HG03457 (cell line): ENCODE data around the gene TTC5.
A peak's percentile ranks its signal among the peaks of the same experiment; 100 is the strongest.
"Not testable (repeated sequence)": the region's sequence is repeated elsewhere in the genome, so short reads cannot be mapped to it uniquely, and the experiment has no call there.

ENCODE experiments used
- ATAC-seq: cut with Tn5 transposase; IDR thresholded peaks from one replicate; pipeline ENCODE4 v1.9.1; 2021; ENCODE audit warnings: moderate number of reproducible peaks; ENCODE audit not compliant: unreplicated experiment

Gene TTC5

GRCh38 chr14:20306079-20306423, 300 bp upstream of the TTC5 start:
- no peak for ATAC-seq

- ATAC-seq = no peak
These were observed 3.6 kb downstream of the TTC5 start for GRCh38 chr14:20302042-20302755.

DNA sequence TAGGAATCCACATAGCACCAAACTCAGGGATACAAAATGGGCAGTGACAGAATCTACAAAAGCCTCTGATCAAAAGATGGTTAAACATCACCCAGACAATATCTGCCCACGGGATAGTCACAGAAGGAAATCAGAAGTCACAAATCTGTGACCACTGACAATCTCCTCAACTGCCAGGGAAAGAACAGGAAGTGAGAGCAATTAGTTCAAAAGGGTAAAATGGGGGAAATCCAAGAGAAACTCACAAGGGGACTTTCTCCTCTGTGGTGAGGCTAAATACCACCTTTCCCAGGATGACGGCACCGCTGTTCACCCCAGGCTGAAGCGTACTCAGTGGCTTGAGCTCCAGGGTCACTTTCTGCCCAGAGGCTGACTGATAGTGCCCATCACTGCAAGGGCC, 10.7 kb downstream of the TTC5 start:
- peak; percentile 86 for ATAC-seq

- no peak for ATAC-seq
These were observed 11.1 kb downstream of the TTC5 start for GRCh38 chr14:20294636-20295035.

- ATAC-seq = not testable (repeated sequence)
These were observed 23.8 kb downstream of the TTC5 start for GRCh38 chr14:20281998-20282397.

- ATAC-seq = not testable (repeated sequence)
These were observed 25.5 kb downstream of the TTC5 start for GRCh38 chr14:20280265-20280664.

- ATAC-seq = no peak
These were observed 27.3 kb downstream of the TTC5 start for GRCh38 chr14:20278414-20278813.

GRCh38 chr14:20277409-20277808, 28.3 kb downstream of the TTC5 start:
- ATAC-seq = no peak

- ATAC-seq = no peak
These were observed 31.7 kb downstream of the TTC5 start for GRCh38 chr14:20274062-20274461.

DNA sequence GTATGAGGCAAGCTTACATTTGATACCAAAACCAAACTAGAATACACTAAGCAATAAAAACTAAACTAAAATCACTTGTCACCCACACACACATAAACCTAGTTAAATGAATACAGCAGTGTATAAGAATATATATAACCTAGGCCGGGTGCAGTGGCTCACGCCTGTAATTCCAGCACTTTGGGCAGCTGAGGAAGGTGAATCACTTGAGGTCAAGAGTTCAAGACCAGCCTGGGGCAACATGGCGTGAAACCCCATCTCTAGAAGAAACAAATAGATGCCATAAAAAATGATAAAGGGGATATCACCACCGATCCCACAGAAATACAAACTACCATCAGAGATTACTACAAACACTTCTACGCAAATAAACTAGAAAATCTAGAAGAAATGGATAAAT, 41.4 kb downstream of the TTC5 start:
- not testable (repeated sequence) for ATAC-seq

DNA sequence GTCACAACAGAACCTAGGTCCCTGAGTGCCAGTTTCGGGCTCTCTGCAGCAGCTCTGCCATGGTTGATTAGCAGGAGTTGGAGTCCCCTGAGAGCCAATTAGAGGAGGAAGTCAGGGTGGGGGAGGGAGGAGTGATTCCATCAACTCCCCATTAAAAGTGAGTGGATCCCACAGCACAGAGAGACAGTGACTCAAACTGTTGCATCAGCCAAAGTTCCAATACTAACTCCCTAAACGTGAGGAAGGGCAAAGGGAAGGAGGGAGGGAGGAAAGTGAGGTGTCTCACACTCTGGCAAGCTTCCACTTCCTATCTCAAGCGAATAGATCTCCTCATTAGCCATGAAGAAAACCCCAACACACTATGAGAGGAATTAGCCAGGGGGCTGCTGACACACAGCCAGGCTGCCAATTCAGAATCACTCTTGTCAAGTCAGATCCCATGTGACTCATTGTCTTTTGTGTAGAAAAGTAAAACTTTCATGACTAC, 43.1 kb downstream of the TTC5 start:
- ATAC-seq = no peak

DNA sequence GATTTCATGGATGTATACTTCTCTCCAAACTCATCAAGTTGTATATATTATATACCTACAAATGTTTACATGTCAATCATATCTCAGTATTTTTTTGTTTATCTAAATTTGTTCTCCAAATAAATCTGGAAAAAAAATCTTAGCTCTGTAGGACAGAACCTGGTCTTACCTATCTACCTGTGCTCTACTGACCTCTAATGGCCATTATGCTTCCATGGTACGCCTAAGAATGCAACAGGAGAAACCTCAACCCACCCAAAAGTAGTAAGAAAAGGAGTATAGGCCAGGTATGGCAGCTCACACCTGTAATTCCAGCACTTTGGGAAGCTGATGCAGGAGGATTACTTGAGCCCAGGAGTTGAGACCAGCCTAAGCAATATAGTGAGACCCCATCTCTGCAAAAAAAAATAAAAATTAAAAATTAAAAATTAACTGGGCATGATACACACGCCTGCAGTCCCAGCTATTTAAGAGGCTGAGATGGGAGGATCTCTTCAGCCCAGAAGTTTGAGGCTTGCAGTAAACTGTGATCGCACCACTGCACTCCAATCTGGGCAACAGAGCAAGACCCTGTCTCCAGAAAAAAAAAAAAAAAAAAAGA, 58.0 kb downstream of the TTC5 start:
- ATAC-seq = no peak
